Brain microvascular endothelial cell (primary cell): ENCODE measurements around the gene KASH5.

Source experiments
- DNase-seq: peaks from one replicate; pipeline ENCODE4 v3.0.0-alpha.2; 2020
- H3K27ac ChIP-seq: fragments of 250-450 bp; sonication (Bioruptor Pico); 2 replicates; pipeline ENCODE4 v1.5.1; 2020; ENCODE audit warnings: mild to moderate bottlenecking, moderate library complexity
- H3K27me3 ChIP-seq: fragments of 250-450 bp; sonication (Bioruptor Pico); replicated peaks from 2 replicates; pipeline ENCODE4 v1.5.1; 2020; ENCODE audit warnings: mild to moderate bottlenecking
- H3K36me3 ChIP-seq: fragments of 250-450 bp; sonication (Bioruptor Pico); replicated peaks from 2 replicates; pipeline ENCODE4 v1.5.1; 2020; ENCODE audit warnings: mild to moderate bottlenecking
- H3K4me3 ChIP-seq: 2 replicates; pipeline ENCODE4 v1.5.1; 2011; ENCODE audit warnings: low read depth, mild to moderate bottlenecking, control low read depth, low read length, moderate library complexity
- in situ Hi-C: cut with HindIII; loops from 2 replicates; pipeline ENCODE4 v1.10.0; 2017; ENCODE audit warnings: low sequenced_read_pairs, low pct_ligation_motif_present
- TF ChIP-seq, protein P1 (sequence below): IDR thresholded peaks from 2 replicates; pipeline ENCODE4 v1.5.1; 2011; ENCODE audit warnings: low read depth, mild to moderate bottlenecking, moderate library complexity, low read length, control low read depth, inconsistent platforms; ENCODE audit errors: missing control alignments

Gene KASH5

GRCh38 chr19:49393881-49394280 lies 5.8 kb downstream of the KASH5 start:
- Histone ChIP-seq H3K36me3 (no peaks in the 10 kb centered on the region), H3K27me3 (peaks cover 7% of the 10 kb centered on the region), H3K27ac (no peak overlapping the region), H3K4me3 (no peak overlapping the region)
- in situ Hi-C loops: no loop called here
- TF ChIP-seq, protein P1, sequence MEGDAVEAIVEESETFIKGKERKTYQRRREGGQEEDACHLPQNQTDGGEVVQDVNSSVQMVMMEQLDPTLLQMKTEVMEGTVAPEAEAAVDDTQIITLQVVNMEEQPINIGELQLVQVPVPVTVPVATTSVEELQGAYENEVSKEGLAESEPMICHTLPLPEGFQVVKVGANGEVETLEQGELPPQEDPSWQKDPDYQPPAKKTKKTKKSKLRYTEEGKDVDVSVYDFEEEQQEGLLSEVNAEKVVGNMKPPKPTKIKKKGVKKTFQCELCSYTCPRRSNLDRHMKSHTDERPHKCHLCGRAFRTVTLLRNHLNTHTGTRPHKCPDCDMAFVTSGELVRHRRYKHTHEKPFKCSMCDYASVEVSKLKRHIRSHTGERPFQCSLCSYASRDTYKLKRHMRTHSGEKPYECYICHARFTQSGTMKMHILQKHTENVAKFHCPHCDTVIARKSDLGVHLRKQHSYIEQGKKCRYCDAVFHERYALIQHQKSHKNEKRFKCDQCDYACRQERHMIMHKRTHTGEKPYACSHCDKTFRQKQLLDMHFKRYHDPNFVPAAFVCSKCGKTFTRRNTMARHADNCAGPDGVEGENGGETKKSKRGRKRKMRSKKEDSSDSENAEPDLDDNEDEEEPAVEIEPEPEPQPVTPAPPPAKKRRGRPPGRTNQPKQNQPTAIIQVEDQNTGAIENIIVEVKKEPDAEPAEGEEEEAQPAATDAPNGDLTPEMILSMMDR: no peak
- no peak for DNase-seq

DNA sequence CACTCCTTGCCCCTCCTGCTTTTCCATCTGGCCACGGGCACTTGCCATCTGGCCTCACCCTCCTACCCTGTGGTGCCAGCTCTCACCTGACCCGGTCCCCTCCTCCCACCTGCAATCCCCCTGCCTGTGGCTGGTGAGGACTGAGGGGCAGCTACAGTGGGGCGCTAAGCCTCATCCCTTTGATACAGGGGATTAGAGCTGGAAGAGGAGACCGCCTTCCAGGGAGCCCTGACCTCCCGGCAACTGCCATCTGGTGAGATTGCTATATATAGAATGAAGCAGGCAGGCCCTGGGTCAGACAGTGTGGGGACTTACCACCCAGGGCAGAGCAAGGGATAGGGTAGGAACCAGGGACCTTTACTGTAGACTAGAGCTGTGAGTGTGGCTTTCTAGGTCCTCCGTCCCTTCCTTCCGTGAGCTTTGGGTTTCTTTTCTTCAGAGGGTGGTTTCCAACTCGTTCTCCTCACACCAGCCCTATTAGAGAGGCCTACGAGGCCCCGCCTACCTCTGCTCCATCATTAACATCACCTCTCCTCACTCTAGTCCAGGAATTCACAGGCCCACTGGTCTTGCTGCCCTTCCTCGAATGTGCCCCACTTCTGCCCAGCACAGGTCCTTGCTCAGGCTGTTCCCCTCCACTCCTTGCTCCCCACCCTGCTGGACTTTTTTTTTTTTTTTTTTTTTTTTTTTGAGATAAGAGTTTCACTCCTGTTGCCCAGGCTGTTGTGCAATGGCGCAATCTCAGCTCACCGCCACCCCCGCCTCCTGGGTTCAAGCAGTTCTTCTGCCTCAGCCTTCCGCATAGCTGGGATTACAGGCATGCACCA lies 7.7 kb downstream of the KASH5 start:
- in situ Hi-C loops: no loop called here
- Histone ChIP-seq H3K4me3 (no peak overlapping the region), H3K27me3 (peaks cover 7% of the 10 kb centered on the region), H3K36me3 (no peaks in the 10 kb centered on the region), H3K27ac (no peak overlapping the region)
- DNase-seq: no peak
- TF ChIP-seq, protein P1: no peak

- Histone ChIP-seq H3K27me3 (peaks cover 7% of the 10 kb centered on the region), H3K4me3 (no peak overlapping the region), H3K27ac (no peak overlapping the region), H3K36me3 (no peaks in the 10 kb centered on the region)
- TF ChIP-seq, protein P1: no peak
- DNase-seq: no peak
- in situ Hi-C loops: no loop called here
Observed at GRCh38 chr19:49396738-49397505, 8.9 kb downstream of the KASH5 start.

- in situ Hi-C loops: no loop called here
- TF ChIP-seq, protein P1: no peak
- no peak for DNase-seq
- Histone ChIP-seq H3K27me3 (peaks cover 7% of the 10 kb centered on the region), H3K4me3 (no peak overlapping the region), H3K27ac (no peak overlapping the region), H3K36me3 (no peaks in the 10 kb centered on the region)
Observed at GRCh38 chr19:49398001-49398615, 10.1 kb downstream of the KASH5 start.

DNA sequence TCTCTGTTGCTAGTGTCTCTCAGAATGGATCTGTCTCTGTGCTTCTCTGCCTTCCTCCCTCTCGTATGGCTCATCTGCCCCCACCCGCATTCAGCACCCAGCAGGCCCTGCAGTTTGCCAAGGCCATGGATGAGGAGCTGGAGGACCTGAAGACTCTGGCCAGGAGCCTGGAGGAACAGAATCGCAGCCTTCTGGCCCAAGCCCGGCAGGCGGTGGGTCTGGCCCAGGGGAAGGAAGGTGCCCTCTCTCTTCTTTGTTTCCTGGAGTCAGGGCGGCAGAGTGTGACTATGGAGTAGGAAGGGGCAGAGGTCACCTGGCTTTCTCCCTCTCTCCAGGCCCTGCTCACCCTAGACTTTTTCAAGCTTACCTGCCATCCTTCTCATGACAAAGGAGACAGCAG lies 10.9 kb downstream of the KASH5 start:
- DNase-seq: no peak
- in situ Hi-C loops: no loop called here
- Histone ChIP-seq H3K4me3 (no peak overlapping the region), H3K27ac (no peak overlapping the region), H3K36me3 (no peaks in the 10 kb centered on the region), H3K27me3 (peaks cover 5% of the 10 kb centered on the region)
- TF ChIP-seq, protein P1: no peak
